Measurements from ENCODE around the gene AKT1S1. TPM values are rescaled to one million over a fixed set of nuclear protein-coding genes. Genes with fewer than 3 reads are reported as not detected.

The AKT1S1 gene
- total RNA-seq, 1 experiment from 2014 or later: 21.7 TPM

- no peaks in the 10 kb centered on the region for H3K9me3 ChIP-seq (replicated peaks)
- H3K36me3 ChIP-seq: no peaks in the 10 kb centered on the region
- no peak overlapping the region for H3K27ac ChIP-seq
- no peak overlapping the region for H3K4me3 ChIP-seq
- no peaks in the 10 kb centered on the region for H3K27me3 ChIP-seq
- no peak for DNase-seq
- no peaks in the 10 kb centered on the region for H3K4me1 ChIP-seq
These were observed 14.2 kb upstream of the AKT1S1 start for GRCh38 chr19:49891393-49891792.

GRCh38 chr19:49890349-49891311 is 13.5 kb upstream of the AKT1S1 start:
- no peaks in the 10 kb centered on the region for H3K27me3 ChIP-seq
- peak; percentile 37 to 43 for DNase-seq
- no peaks in the 10 kb centered on the region for H3K36me3 ChIP-seq
- H3K27ac ChIP-seq: no peak overlapping the region
- no peaks in the 10 kb centered on the region for H3K4me1 ChIP-seq
- H3K9me3 ChIP-seq (replicated peaks): no peaks in the 10 kb centered on the region
- no peak overlapping the region for H3K4me3 ChIP-seq

- no peaks in the 10 kb centered on the region; the same call in 1 of the 2 replicates for H3K36me3 ChIP-seq
- no peaks in the 10 kb centered on the region for H3K4me1 ChIP-seq
- H3K9me3 ChIP-seq (replicated peaks): no peaks in the 10 kb centered on the region
- DNase-seq: no peak
- H3K27ac ChIP-seq: no peak overlapping the region
- no peak overlapping the region for H3K4me3 ChIP-seq
- no peaks in the 10 kb centered on the region for H3K27me3 ChIP-seq
These were observed 12.7 kb upstream of the AKT1S1 start for GRCh38 chr19:49889687-49890348.

GRCh38 chr19:49889038-49889686 is 12.0 kb upstream of the AKT1S1 start:
- Histone ChIP-seq H3K36me3 (no peaks in the 10 kb centered on the region; the same call in 1 of the 2 replicates), H3K9me3 (replicated peaks) (no peaks in the 10 kb centered on the region)
- no peak for DNase-seq

GRCh38 chr19:49888510-49888824 is 11.3 kb upstream of the AKT1S1 start:
- H3K27ac ChIP-seq: no peak overlapping the region
- no peaks in the 10 kb centered on the region; the same call in 1 of the 2 replicates for H3K36me3 ChIP-seq
- DNase-seq: no peak
- H3K27me3 ChIP-seq: no peaks in the 10 kb centered on the region
- H3K9me3 ChIP-seq (replicated peaks): no peaks in the 10 kb centered on the region
- H3K4me1 ChIP-seq: no peaks in the 10 kb centered on the region
- H3K4me3 ChIP-seq: no peak overlapping the region

More at GRCh38 chr19:49889038-49889686, 12.0 kb upstream of the AKT1S1 start:
- H3K4me1 ChIP-seq: no peaks in the 10 kb centered on the region
- H3K4me3 ChIP-seq: no peak overlapping the region
- H3K27me3 ChIP-seq: no peaks in the 10 kb centered on the region
- H3K27ac ChIP-seq: no peak overlapping the region

- Histone ChIP-seq H3K36me3 (peaks cover 1% of the 10 kb centered on the region; the same call in 1 of the 2 replicates), H3K27me3 (no peaks in the 10 kb centered on the region), H3K4me1 (no peaks in the 10 kb centered on the region), H3K4me3 (no peak overlapping the region), H3K9me3 (replicated peaks) (no peaks in the 10 kb centered on the region), H3K27ac (no peak overlapping the region)
- DNase-seq: no peak
These were observed 10.7 kb upstream of the AKT1S1 start for GRCh38 chr19:49887665-49888509.

GRCh38 chr19:49887037-49887664 is 10.0 kb upstream of the AKT1S1 start:
- Histone ChIP-seq H3K4me1 (no peaks in the 10 kb centered on the region), H3K4me3 (no peak overlapping the region), H3K36me3 (peaks cover 6% of the 10 kb centered on the region; the same call in 1 of the 2 replicates), H3K27me3 (no peaks in the 10 kb centered on the region), H3K27ac (no peak overlapping the region), H3K9me3 (replicated peaks) (no peaks in the 10 kb centered on the region)
- DNase-seq: no peak

- no peak overlapping the region for H3K27ac ChIP-seq
- peaks cover 6% of the 10 kb centered on the region; the same call in 1 of the 2 replicates for H3K36me3 ChIP-seq
- no peak overlapping the region for H3K4me3 ChIP-seq
- H3K4me1 ChIP-seq: no peaks in the 10 kb centered on the region
- no peak for DNase-seq
- no peaks in the 10 kb centered on the region for H3K9me3 ChIP-seq (replicated peaks)
- H3K27me3 ChIP-seq: no peaks in the 10 kb centered on the region
These were observed 7.6 kb upstream of the AKT1S1 start for GRCh38 chr19:49884760-49885159.

GRCh38 chr19:49884109-49884508 is 7.0 kb upstream of the AKT1S1 start:
- no peaks in the 10 kb centered on the region for H3K27me3 ChIP-seq
- H3K4me3 ChIP-seq: no peak overlapping the region
- no peak for DNase-seq
- H3K9me3 ChIP-seq (replicated peaks): no peaks in the 10 kb centered on the region
- no peaks in the 10 kb centered on the region for H3K4me1 ChIP-seq
- H3K36me3 ChIP-seq: peaks cover 6% of the 10 kb centered on the region; the same call in 1 of the 2 replicates
- H3K27ac ChIP-seq: no peak overlapping the region

- no peak for DNase-seq
- Histone ChIP-seq H3K4me1 (no peaks in the 10 kb centered on the region), H3K9me3 (replicated peaks) (no peaks in the 10 kb centered on the region), H3K4me3 (no peak overlapping the region), H3K27ac (no peak overlapping the region), H3K36me3 (peaks cover 6% of the 10 kb centered on the region; the same call in 1 of the 2 replicates), H3K27me3 (no peaks in the 10 kb centered on the region)
These were observed 5.9 kb upstream of the AKT1S1 start for GRCh38 chr19:49883094-49883493.

- no peak for DNase-seq
These were observed 5.5 kb upstream of the AKT1S1 start for GRCh38 chr19:49882643-49883042.

GRCh38 chr19:49881672-49882394 is 4.7 kb upstream of the AKT1S1 start:
- Histone ChIP-seq H3K36me3 (peaks cover 6% of the 10 kb centered on the region; the same call in 1 of the 2 replicates), H3K27ac (no peak overlapping the region), H3K4me1 (no peaks in the 10 kb centered on the region), H3K9me3 (replicated peaks) (no peaks in the 10 kb centered on the region), H3K27me3 (no peaks in the 10 kb centered on the region), H3K4me3 (no peak overlapping the region)
- DNase-seq: peak; percentile 44 to 47

More at GRCh38 chr19:49882643-49883042, 5.5 kb upstream of the AKT1S1 start:
- Histone ChIP-seq H3K4me3 (no peak overlapping the region), H3K27ac (no peak overlapping the region), H3K27me3 (no peaks in the 10 kb centered on the region), H3K4me1 (no peaks in the 10 kb centered on the region), H3K36me3 (peaks cover 6% of the 10 kb centered on the region; the same call in 1 of the 2 replicates), H3K9me3 (replicated peaks) (no peaks in the 10 kb centered on the region)

- peaks cover 6% of the 10 kb centered on the region; the same call in 1 of the 2 replicates for H3K36me3 ChIP-seq
- no peaks in the 10 kb centered on the region for H3K27me3 ChIP-seq
- H3K4me1 ChIP-seq: no peaks in the 10 kb centered on the region
- H3K27ac ChIP-seq: no peak overlapping the region
- no peak for DNase-seq
- H3K9me3 ChIP-seq (replicated peaks): no peaks in the 10 kb centered on the region
- no peak overlapping the region for H3K4me3 ChIP-seq
These were observed 4.0 kb upstream of the AKT1S1 start for GRCh38 chr19:49881186-49881585.

Data from SJCRH30 (cell line).